ENCODE data around the gene DLK2. TPM values are rescaled to one million over a fixed set of nuclear protein-coding genes. Genes with fewer than 3 reads are reported as not detected.

The DLK2 gene
- total and polyA plus RNA-seq, 8 donors, result 0.22 to 1.1 (median 0.31) TPM; not detected in 2

DNA sequence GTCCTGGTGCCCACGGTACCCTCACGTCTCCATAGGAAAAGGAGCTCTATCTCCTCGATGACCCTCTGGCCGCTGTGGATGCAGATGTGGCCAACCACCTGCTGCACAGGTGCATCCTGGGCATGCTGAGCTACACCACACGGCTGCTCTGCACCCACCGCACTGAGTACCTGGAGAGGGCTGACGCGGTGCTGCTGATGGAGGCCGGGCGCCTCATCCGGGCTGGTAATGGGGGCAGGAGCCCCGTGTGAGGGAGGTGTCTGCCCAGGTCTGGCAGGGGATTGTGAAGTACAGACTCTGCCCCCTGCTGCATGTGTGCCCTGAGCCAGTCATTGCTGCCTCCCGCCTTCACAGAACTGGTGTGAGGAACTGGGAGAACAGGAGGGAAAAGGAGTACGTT is 12.4 kb downstream of the DLK2 start:
- ATAC-seq (no peak), DNase-seq (peak in 1 of 6 donors; percentile 41), FAIRE-seq (no peak)
- Histone ChIP-seq H3K27me3 (no peaks in the 10 kb centered on the region), H3K36me3 (peaks cover 0 to 27% (median 14%) of the 10 kb centered on the region in 3 donors), H3K9me3 (no peaks in the 10 kb centered on the region), H3K4me1 (no peaks in the 10 kb centered on the region), H3K4me3 (no peak overlapping the region), H3K27ac (no peak overlapping the region)
- WGBS, 2 donors, result 89 to 90% methylated on average over 14 of the region's 14 CpGs
- intact Hi-C loops (cut with DNase I), result no loop called here
- TF ChIP-seq, protein P1, sequence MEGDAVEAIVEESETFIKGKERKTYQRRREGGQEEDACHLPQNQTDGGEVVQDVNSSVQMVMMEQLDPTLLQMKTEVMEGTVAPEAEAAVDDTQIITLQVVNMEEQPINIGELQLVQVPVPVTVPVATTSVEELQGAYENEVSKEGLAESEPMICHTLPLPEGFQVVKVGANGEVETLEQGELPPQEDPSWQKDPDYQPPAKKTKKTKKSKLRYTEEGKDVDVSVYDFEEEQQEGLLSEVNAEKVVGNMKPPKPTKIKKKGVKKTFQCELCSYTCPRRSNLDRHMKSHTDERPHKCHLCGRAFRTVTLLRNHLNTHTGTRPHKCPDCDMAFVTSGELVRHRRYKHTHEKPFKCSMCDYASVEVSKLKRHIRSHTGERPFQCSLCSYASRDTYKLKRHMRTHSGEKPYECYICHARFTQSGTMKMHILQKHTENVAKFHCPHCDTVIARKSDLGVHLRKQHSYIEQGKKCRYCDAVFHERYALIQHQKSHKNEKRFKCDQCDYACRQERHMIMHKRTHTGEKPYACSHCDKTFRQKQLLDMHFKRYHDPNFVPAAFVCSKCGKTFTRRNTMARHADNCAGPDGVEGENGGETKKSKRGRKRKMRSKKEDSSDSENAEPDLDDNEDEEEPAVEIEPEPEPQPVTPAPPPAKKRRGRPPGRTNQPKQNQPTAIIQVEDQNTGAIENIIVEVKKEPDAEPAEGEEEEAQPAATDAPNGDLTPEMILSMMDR (IDR thresholded peaks at IDR 0.05), result no peak

DNA sequence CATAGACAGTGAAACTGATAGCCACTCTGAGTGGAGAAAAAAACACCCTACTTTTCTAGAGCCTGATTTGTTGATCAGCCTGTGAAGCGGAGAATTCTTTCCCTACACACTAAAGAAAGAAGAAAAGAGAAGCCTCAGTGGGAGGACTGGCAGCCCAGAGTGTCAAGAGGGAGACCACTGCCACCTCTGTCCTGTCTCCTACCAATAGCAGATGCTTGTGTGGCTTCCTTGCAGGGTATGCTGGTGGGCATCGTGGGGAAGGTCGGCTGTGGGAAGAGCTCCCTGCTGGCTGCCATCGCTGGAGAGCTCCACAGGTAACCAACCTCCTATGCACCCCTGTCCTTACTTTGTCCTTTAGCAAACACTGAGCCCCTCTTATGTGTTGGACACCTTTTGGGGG is 17.6 kb downstream of the DLK2 start:
- intact Hi-C loops (cut with DNase I), result no loop called here
- no peaks in the 10 kb centered on the region for H3K9me3 ChIP-seq
- H3K27me3 ChIP-seq, result no peaks in the 10 kb centered on the region
- no peak for ATAC-seq
- peak in 1 of 6 donors; percentile 17 for DNase-seq
- H3K27ac ChIP-seq, result no peak overlapping the region
- H3K4me3 ChIP-seq, result no peak overlapping the region
- WGBS, 2 donors, result 69 to 73% methylated on average over 4 of the region's 4 CpGs
- TF ChIP-seq, protein P1 (IDR thresholded peaks at IDR 0.05), result no peak
- H3K36me3 ChIP-seq, result peaks cover 0 to 9% (median 8%) of the 10 kb centered on the region in 3 donors
- H3K4me1 ChIP-seq, result peaks cover 0 to 7% (median 5%) of the 10 kb centered on the region in 3 donors
- FAIRE-seq, result no peak

DNA sequence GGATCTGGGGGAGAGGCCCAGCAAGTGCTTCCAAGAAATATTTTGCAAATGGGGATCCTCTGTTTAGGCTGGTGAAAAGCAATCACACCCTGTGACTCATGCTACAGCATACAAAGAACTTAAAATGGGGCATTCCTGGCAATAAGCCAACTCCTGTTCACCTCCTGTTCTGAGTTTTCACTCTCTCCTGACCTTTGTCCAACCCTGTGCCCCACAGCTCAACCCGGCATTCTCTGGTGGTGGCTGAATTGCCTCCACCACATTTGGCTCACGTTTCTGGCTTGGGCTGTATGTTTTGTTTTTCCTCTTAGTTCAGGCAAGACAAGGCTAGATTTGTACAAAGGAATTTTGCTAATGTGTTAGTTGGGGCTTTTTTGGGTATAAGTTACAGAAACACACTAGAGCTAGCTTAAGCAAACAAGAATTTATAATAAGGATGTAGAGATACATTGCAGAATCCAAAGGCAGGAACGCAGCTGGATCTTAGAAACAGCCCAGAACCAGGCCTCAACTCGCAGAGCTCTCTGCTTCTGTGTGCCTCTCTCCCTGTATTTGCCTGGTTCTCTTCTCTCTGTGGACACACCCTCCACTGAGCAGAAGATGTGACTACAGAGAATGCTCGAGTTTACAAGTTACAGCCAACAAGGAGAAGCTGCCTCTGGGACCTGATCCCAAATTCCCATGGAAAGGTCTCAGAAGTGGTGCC is 18.6 kb downstream of the DLK2 start:
- peaks cover 0 to 9% (median under 1%) of the 10 kb centered on the region in 3 donors for H3K36me3 ChIP-seq
- no peaks in the 10 kb centered on the region for H3K9me3 ChIP-seq
- intact Hi-C loops (cut with DNase I), result no loop called here
- peak in 3 of 6 donors; percentile 11 to 18 (median 16) for DNase-seq
- peaks cover 0 to 7% (median 5%) of the 10 kb centered on the region in 3 donors for H3K4me1 ChIP-seq
- 50 to 66% methylated on average over 5 of the region's 5 CpGs for WGBS, 2 donors
- FAIRE-seq, result no peak
- TF ChIP-seq, protein P1 (IDR thresholded peaks at IDR 0.05), result no peak
- H3K27ac ChIP-seq, result peak overlapping the region in 1 of 4 donors; percentile 26
- ATAC-seq, result peak; percentile 57 to 77 (median 66)
- no peak overlapping the region for H3K4me3 ChIP-seq
- no peaks in the 10 kb centered on the region for H3K27me3 ChIP-seq

GRCh38 chr6:43435682-43436437 is 19.5 kb downstream of the DLK2 start:
- FAIRE-seq, result no peak
- intact Hi-C loops (cut with DNase I), result no loop called here
- peak overlapping the region in 1 of 4 donors; percentile 6 for H3K27ac ChIP-seq
- peak in 1 of 6 donors; percentile 32 for DNase-seq
- peaks cover 0 to 9% (median 0%) of the 10 kb centered on the region in 3 donors for H3K36me3 ChIP-seq
- peak in 2 of 4 donors; percentile 4 to 25 for ATAC-seq
- TF ChIP-seq, protein P1 (IDR thresholded peaks at IDR 0.05), result no peak
- no peaks in the 10 kb centered on the region for H3K9me3 ChIP-seq
- H3K4me1 ChIP-seq, result peaks cover 0 to 7% (median 5%) of the 10 kb centered on the region in 3 donors
- H3K4me3 ChIP-seq, result no peak overlapping the region
- WGBS, 2 donors, result 67 to 71% methylated on average over 9 of the region's 9 CpGs
- H3K27me3 ChIP-seq, result no peaks in the 10 kb centered on the region

Measured in pancreas (tissue), 10 donors.